ENCODE results near the gene B4GALT2.

DNA sequence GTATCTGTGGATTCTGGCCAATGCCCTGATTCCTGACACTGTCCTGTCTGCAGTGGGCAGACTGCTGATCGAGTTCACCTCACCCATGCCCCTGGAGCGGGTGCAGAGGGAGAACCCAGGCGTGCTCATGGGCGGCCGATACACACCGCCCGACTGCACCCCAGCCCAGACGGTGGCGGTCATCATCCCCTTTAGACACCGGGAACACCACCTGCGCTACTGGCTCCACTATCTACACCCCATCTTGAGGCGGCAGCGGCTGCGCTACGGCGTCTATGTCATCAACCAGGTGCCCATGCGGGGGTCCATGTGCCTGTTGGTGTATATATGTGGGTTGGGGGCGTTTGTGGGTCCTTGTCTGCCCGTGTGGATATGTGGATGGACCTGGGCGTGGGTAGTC lies 2.6 kb downstream of the B4GALT2 start:
- TF ChIP-seq CTCF (IDR thresholded peaks at IDR 0.05; ENCODE audit: extremely low read depth in 1 of 2, insufficient read depth in 1 of 2, low read depth in 1 of 2, low read length in 2 of 2), result no peak
- TF ChIP-seq POLR2AphosphoS5 (IDR thresholded peaks at IDR 0.05; ENCODE audit: insufficient read depth, low read depth, low read length), result no peak
- no peak for TF ChIP-seq FOS (IDR thresholded peaks at IDR 0.05; ENCODE audit: borderline replicate concordance, insufficient read depth, low read length)
- no peak for TF ChIP-seq EZH2 (IDR thresholded peaks at IDR 0.05; ENCODE audit: borderline replicate concordance, low read depth, low read length, severe bottlenecking)
- TF ChIP-seq, protein P1, sequence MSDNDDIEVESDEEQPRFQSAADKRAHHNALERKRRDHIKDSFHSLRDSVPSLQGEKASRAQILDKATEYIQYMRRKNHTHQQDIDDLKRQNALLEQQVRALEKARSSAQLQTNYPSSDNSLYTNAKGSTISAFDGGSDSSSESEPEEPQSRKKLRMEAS (IDR thresholded peaks at IDR 0.05; ENCODE audit: insufficient read depth, insufficient read length), result no peak
- TF ChIP-seq POLR2A (IDR thresholded peaks at IDR 0.05; ENCODE audit: low read depth, low read length), result no peak
- TF ChIP-seq MYC (IDR thresholded peaks at IDR 0.05; ENCODE audit: low read depth, low read length), result no peak

All from endothelial cell of umbilical vein (primary cell).